CD4-positive, alpha-beta T cell (primary cell): Measurements from ENCODE around the gene PTP4A2. TPM values are rescaled to one million over a fixed set of nuclear protein-coding genes. Genes with fewer than 3 reads are reported as not detected.

Experiments used
- ATAC-seq: fragments of 200-7000 bp; cut with Tn5 transposase; one replicate; pipeline ENCODE4 v1.10.0; 2022; ENCODE audit warnings: mild to moderate bottlenecking; ENCODE audit not compliant: poor library complexity
- CTCF ChIA-PET: fragments of 350-600 bp; sonication (Branson Sonifier 250); formaldehyde crosslinking; loops from one replicate; lab custom pipeline; 2021; ENCODE audit warnings: antibody characterized with exemption, inconsistent platforms; lab: Charles Lee
- POLR2A ChIA-PET: fragments of 350-600 bp; sonication (Branson Sonifier 250); formaldehyde crosslinking; loops from one replicate; lab custom pipeline; 2021; ENCODE audit warnings: antibody characterized with exemption, inconsistent platforms; lab: Charles Lee
- DNase-seq, 14 experiments: peaks; one replicate each; pipeline ENCODE4 v3.0.0-alpha.2; 2013 to 2020; ENCODE audit warnings: mixed read lengths in 2 of 14
- H3K27ac ChIP-seq, 2 donors: one replicate each; pipeline versions ENCODE4 v1.5.1 to v1.7.0; 2013; ENCODE audit warnings: low read length in 2 of 2, low read depth in 1 of 2, mild to moderate bottlenecking in 1 of 2
- H3K27me3 ChIP-seq, 2 experiments: 1 replicate in 1 of 2; 2 replicates in 1 of 2; pipeline versions ENCODE4 v1.6.1 to v1.7.0; 2013; ENCODE audit warnings: low read length in 2 of 2, control low read depth in 1 of 2, mild to moderate bottlenecking in 1 of 2, moderate library complexity in 1 of 2; ENCODE audit not compliant: insufficient read depth in 2 of 2, control insufficient read depth in 1 of 2
- H3K36me3 ChIP-seq: one replicate; pipeline ENCODE4 v1.6.1; 2013; ENCODE audit warnings: low read length, control low read depth; ENCODE audit not compliant: insufficient read depth
- H3K4me1 ChIP-seq: one replicate; pipeline ENCODE4 v1.6.1; 2013; ENCODE audit warnings: low read length, control low read depth; ENCODE audit not compliant: insufficient read depth
- H3K4me3 ChIP-seq: one replicate; pipeline ENCODE4 v1.5.1; 2013; ENCODE audit warnings: mild to moderate bottlenecking, low read length, moderate library complexity
- H3K9me3 ChIP-seq, 2 experiments: 1 replicate in 1 of 2; 2 replicates in 1 of 2; pipeline versions ENCODE4 v1.6.1 to v1.7.0; 2013; ENCODE audit warnings: low read length in 2 of 2, mild to moderate bottlenecking in 2 of 2, control low read depth in 1 of 2, moderate library complexity in 1 of 2; ENCODE audit not compliant: control insufficient read depth in 1 of 2, insufficient read depth in 1 of 2
- H3K27ac Mint-ChIP-seq: one replicate; pipeline ENCODE4 v1.8.0; 2020; ENCODE audit warnings: mixed read lengths
- H3K27me3 Mint-ChIP-seq: one replicate; pipeline ENCODE4 v1.8.0; 2021; ENCODE audit warnings: mixed read lengths
- H3K36me3 Mint-ChIP-seq: one replicate; pipeline ENCODE4 v1.8.0; 2021; ENCODE audit warnings: low read depth, mixed read lengths
- H3K4me1 Mint-ChIP-seq: one replicate; pipeline ENCODE4 v1.8.0; 2021; ENCODE audit warnings: low read depth, mixed read lengths
- H3K4me3 Mint-ChIP-seq: one replicate; pipeline ENCODE4 v1.8.0; 2020; ENCODE audit warnings: mild to moderate bottlenecking, mixed read lengths
- H3K9me3 Mint-ChIP-seq: one replicate; pipeline ENCODE4 v1.8.0; 2020; ENCODE audit warnings: mixed read lengths
- CTCF ChIP-seq: fragments of 200-600 bp; IDR thresholded peaks from one replicate; pipeline ENCODE4 v1.8.0; 2022; ENCODE audit warnings: antibody characterized with exemption, mild to moderate bottlenecking
- intact Hi-C, 2 experiments: fragments of 100-400 bp; cut with DNase I in 1 of 2; cut with micrococcal nuclease in 1 of 2; formaldehyde crosslinking; loops; one replicate each; pipeline versions ENCODE4 v1.15.1 to v1.9.0; 2023 to 2025; cut with DNase I, micrococcal nuclease
- total RNA-seq, 174 experiments: library from RNA in 2 of 174; stranded (reverse) in 2 of 174; gene quantifications; one replicate each; pipeline ENCODE4 v1.2.3 and lab custom pipeline; 2021 to 2026

Gene PTP4A2
- total RNA-seq, 2 experiments from 2014 or later = 282 to 287 TPM

- Histone ChIP-seq H3K4me1 (peaks cover 76% of the 10 kb centered on the region), H3K27ac (peak overlapping the region; percentile 63 to 84), H3K4me3 (peak overlapping the region; percentile 6), H3K36me3 (no peaks in the 10 kb centered on the region), H3K27me3 (no peaks in the 10 kb centered on the region), H3K9me3 (no peaks in the 10 kb centered on the region)
- Mint-ChIP-seq H3K36me3 (peaks cover 27% of the 10 kb centered on the region), H3K4me3 (peak overlapping the region; percentile 94), H3K27ac (peak overlapping the region; percentile 96), H3K4me1 (peaks cover 63% of the 10 kb centered on the region), H3K27me3 (no peaks in the 10 kb centered on the region), H3K9me3 (no peaks in the 10 kb centered on the region)
- CTCF ChIA-PET = interaction anchor here (0.7 to 5.3 kb wide), 13 partner anchors 9 to 169 kb away, joined by 3 to 52 read pairs (median 7); partner anchors contain the start of genes KPNA6 and SPOCD1
- intact Hi-C loops = loop anchor here (1.0 to 5.0 kb wide), 5 partner anchors 15 to 112 kb away; partner anchors contain the start of gene KHDRBS1 (in 2 of the 2)
- peak; percentile 51 to 91 (median 72) for DNase-seq
- POLR2A ChIA-PET = interaction anchor here (0.5 to 14.9 kb wide), 22 partner anchors 15 to 711 kb away, joined by 3 to 413 read pairs (median 6); partner anchors contain the start of genes KHDRBS1, KPNA6, MARCKSL1 and PEF1
- peak; percentile 36 for ATAC-seq
- peak; percentile 71 for TF ChIP-seq CTCF
These were observed 1.5 kb upstream of the PTP4A2 start for GRCh38 chr1:31939484-31940329.

- Mint-ChIP-seq H3K4me3 (peak overlapping the region; percentile 91), H3K27ac (peak overlapping the region; percentile 90), H3K27me3 (no peaks in the 10 kb centered on the region), H3K4me1 (peaks cover 65% of the 10 kb centered on the region), H3K36me3 (peaks cover 31% of the 10 kb centered on the region), H3K9me3 (no peaks in the 10 kb centered on the region)
- Histone ChIP-seq H3K27me3 (no peaks in the 10 kb centered on the region), H3K36me3 (no peaks in the 10 kb centered on the region), H3K4me3 (peak overlapping the region; percentile 98), H3K4me1 (peaks cover 75% of the 10 kb centered on the region), H3K27ac (peak overlapping the region; percentile 82 to 86), H3K9me3 (no peaks in the 10 kb centered on the region)
- ChIA-PET CTCF (interaction anchor here (0.6 to 5.3 kb wide), 17 partner anchors 10 to 125 kb away, joined by 3 to 52 read pairs (median 6); partner anchors contain the start of gene SPOCD1), POLR2A (interaction anchor here (0.6 to 14.9 kb wide), 25 partner anchors 8 to 1318 kb away, joined by 3 to 413 read pairs (median 5); partner anchors contain the start of genes BSDC1, KHDRBS1, PEF1 and SPOCD1)
- ATAC-seq = peak; percentile 43
- DNase-seq = peak; percentile 58 to 91 (median 76)
- intact Hi-C loops = loop anchor here (2.0 to 5.0 kb wide), 3 partner anchors 13 to 110 kb away; partner anchors contain the start of gene KHDRBS1 (in 1 of the 2)
- no peak for TF ChIP-seq CTCF
These were observed 626 bp downstream of the PTP4A2 start for GRCh38 chr1:31937300-31938183.

- Mint-ChIP-seq H3K36me3 (peaks cover 31% of the 10 kb centered on the region), H3K4me1 (peaks cover 66% of the 10 kb centered on the region), H3K9me3 (no peaks in the 10 kb centered on the region), H3K27ac (peak overlapping the region; percentile 90), H3K27me3 (no peaks in the 10 kb centered on the region), H3K4me3 (peak overlapping the region; percentile 91)
- Histone ChIP-seq H3K4me1 (peaks cover 70% of the 10 kb centered on the region), H3K27me3 (no peaks in the 10 kb centered on the region), H3K27ac (peak overlapping the region; percentile 82 to 86), H3K9me3 (no peaks in the 10 kb centered on the region), H3K4me3 (peak overlapping the region; percentile 98), H3K36me3 (no peaks in the 10 kb centered on the region)
- DNase-seq = no peak
- intact Hi-C loops = loop anchor here (5.0 kb wide), 2 partner anchors 75 to 110 kb away; partner anchors contain the start of gene KHDRBS1 (in 1 of the 2)
- POLR2A ChIA-PET = interaction anchor here (0.6 to 14.9 kb wide), 7 partner anchors 12 to 110 kb away, joined by 3 to 413 read pairs (median 11); no protein-coding TSS in a partner anchor
- CTCF ChIA-PET = interaction anchor here (3.8 kb wide), 1 partner anchor 20 kb away, joined by 43 read pairs; no protein-coding TSS in a partner anchor
- TF ChIP-seq CTCF = no peak
- ATAC-seq = no peak
These were observed 1.2 kb downstream of the PTP4A2 start for GRCh38 chr1:31936981-31937299.
